ENCODE measurements around the gene HDAC4. TPM values are rescaled to one million over a fixed set of nuclear protein-coding genes. Genes with fewer than 3 reads are reported as not detected.
A peak's percentile ranks its signal among the peaks of the same experiment; 100 is the strongest.

HDAC4 gene
- polyA plus RNA-seq, 2 of the 4 experiments (the other 2 are of a cell fraction) = 8.6 to 10.4 TPM

DNA sequence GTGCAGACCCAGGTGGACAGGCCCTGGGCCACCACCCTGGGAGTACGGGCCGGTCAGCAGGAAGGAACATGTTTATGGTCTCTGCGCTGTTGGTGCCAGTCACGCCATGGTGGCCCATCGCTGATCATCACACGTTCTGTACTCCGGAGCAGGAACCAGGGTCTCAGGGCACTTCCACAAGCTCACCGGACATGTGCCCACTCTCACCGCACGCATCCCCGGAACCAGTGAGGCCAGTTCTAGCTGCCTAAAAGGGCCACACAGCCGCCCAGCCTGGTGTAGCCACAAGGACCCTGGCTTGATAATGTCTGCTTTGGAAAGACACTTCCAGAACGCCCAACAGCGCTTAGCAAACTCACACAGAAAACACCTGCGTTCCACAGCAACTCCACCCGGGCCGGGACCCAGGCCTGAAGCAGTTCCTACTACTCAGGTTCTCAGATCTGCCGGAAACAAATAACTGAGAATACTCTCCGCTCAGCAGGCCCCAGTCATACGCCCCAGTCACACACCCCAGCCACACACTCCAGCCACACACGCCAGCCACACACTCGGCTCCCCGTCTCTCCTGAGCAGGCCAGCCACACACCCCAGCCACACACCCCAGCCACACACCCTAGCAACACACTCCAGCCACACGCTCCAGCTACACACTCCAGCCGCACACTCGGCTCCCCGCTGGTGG lies 123.3 kb downstream of the HDAC4 start:
- no peak overlapping the region for H3K4me2 ChIP-seq
- H3K4me3 ChIP-seq = no peak overlapping the region
- no peak for TF ChIP-seq EHMT2 (IDR thresholded peaks at IDR 0.05; ENCODE audit: low read depth)
- no peak for TF ChIP-seq TP53 (CRISPR knock-in tag; IDR thresholded peaks at IDR 0.05)
- no peak for TF ChIP-seq SREBF2 (IDR thresholded peaks at IDR 0.05)
- no peak for TF ChIP-seq KDM5A (IDR thresholded peaks at IDR 0.05)
- no peak for TF ChIP-seq POLR2AphosphoS2 (conservative IDR thresholded peaks at IDR 0.05; ENCODE audit: low read length)
- no peak for TF ChIP-seq CTCF (IDR thresholded peaks at IDR 0.05)
- no peak for TF ChIP-seq ZC3H11A (IDR thresholded peaks at IDR 0.05)
- TF ChIP-seq, protein P1, sequence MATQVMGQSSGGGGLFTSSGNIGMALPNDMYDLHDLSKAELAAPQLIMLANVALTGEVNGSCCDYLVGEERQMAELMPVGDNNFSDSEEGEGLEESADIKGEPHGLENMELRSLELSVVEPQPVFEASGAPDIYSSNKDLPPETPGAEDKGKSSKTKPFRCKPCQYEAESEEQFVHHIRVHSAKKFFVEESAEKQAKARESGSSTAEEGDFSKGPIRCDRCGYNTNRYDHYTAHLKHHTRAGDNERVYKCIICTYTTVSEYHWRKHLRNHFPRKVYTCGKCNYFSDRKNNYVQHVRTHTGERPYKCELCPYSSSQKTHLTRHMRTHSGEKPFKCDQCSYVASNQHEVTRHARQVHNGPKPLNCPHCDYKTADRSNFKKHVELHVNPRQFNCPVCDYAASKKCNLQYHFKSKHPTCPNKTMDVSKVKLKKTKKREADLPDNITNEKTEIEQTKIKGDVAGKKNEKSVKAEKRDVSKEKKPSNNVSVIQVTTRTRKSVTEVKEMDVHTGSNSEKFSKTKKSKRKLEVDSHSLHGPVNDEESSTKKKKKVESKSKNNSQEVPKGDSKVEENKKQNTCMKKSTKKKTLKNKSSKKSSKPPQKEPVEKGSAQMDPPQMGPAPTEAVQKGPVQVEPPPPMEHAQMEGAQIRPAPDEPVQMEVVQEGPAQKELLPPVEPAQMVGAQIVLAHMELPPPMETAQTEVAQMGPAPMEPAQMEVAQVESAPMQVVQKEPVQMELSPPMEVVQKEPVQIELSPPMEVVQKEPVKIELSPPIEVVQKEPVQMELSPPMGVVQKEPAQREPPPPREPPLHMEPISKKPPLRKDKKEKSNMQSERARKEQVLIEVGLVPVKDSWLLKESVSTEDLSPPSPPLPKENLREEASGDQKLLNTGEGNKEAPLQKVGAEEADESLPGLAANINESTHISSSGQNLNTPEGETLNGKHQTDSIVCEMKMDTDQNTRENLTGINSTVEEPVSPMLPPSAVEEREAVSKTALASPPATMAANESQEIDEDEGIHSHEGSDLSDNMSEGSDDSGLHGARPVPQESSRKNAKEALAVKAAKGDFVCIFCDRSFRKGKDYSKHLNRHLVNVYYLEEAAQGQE (IDR thresholded peaks at IDR 0.05) = no peak
- no peak for TF ChIP-seq JUNB (IDR thresholded peaks at IDR 0.05)
- no peak for TF ChIP-seq NPAS2 (CRISPR knock-in tag; IDR thresholded peaks at IDR 0.05; ENCODE audit: borderline replicate concordance)
- no peak for TF ChIP-seq HES2 (IDR thresholded peaks at IDR 0.05)
- ChIA-PET CTCF (interaction anchor here (0.8 to 1.3 kb wide), 2 partner anchors 11 to 17 kb away, joined by 3 read pairs; no protein-coding TSS in a partner anchor), POLR2A (no interaction called here)
- ATAC-seq = no peak
- peak overlapping the region; percentile 97 to 99 for H3K27ac ChIP-seq
- WGBS (ENCODE audit: missing lambda C conversion rate) = 89% methylated on average over 24 of the region's 27 CpGs
- no peak for DNase-seq (ENCODE audit: low read depth in 1 of 2, low spot score in 1 of 2)
- peaks cover 77% of the 10 kb centered on the region for H3K4me1 ChIP-seq
- H3K9me3 ChIP-seq = no peaks in the 10 kb centered on the region
- FAIRE-seq = no peak

GRCh38 chr2:239276851-239277250 lies 124.0 kb downstream of the HDAC4 start:
- Histone ChIP-seq H3K4me3 (no peak overlapping the region), H3K4me2 (no peak overlapping the region), H3K4me1 (peaks cover 84% of the 10 kb centered on the region), H3K27ac (peak overlapping the region; percentile 97 to 99), H3K9me3 (no peaks in the 10 kb centered on the region)
- WGBS (ENCODE audit: missing lambda C conversion rate) = 91% methylated on average over 9 of the region's 9 CpGs
- ChIA-PET POLR2A (no interaction called here), CTCF (interaction anchor here (0.8 to 1.3 kb wide), 2 partner anchors 18 to 21 kb away, joined by 3 to 4 read pairs; no protein-coding TSS in a partner anchor)
- FAIRE-seq (no peak), DNase-seq (ENCODE audit: low read depth in 1 of 2, low spot score in 1 of 2) (no peak), ATAC-seq (no peak)
- TF ChIP-seq HOXB5 (CRISPR knock-in tag; IDR thresholded peaks at IDR 0.05) = no peak
- TF ChIP-seq, protein P2, sequence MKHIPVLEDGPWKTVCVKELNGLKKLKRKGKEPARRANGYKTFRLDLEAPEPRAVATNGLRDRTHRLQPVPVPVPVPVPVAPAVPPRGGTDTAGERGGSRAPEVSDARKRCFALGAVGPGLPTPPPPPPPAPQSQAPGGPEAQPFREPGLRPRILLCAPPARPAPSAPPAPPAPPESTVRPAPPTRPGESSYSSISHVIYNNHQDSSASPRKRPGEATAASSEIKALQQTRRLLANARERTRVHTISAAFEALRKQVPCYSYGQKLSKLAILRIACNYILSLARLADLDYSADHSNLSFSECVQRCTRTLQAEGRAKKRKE (CRISPR knock-in tag; IDR thresholded peaks at IDR 0.05; ENCODE audit: low read depth) = no peak
- no peak for TF ChIP-seq HOXB13 (CRISPR knock-in tag; IDR thresholded peaks at IDR 0.05; ENCODE audit: low read depth)
- TF ChIP-seq, protein P3, sequence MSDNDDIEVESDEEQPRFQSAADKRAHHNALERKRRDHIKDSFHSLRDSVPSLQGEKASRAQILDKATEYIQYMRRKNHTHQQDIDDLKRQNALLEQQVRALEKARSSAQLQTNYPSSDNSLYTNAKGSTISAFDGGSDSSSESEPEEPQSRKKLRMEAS (IDR thresholded peaks at IDR 0.05) = no peak
- TF ChIP-seq HOXA7 (CRISPR knock-in tag; IDR thresholded peaks at IDR 0.05) = no peak
- no peak for TF ChIP-seq TFCP2L1 (CRISPR knock-in tag; IDR thresholded peaks at IDR 0.05)
- TF ChIP-seq FOXS1 (CRISPR knock-in tag; IDR thresholded peaks at IDR 0.05) = no peak
- no peak for TF ChIP-seq ESRRA (IDR thresholded peaks at IDR 0.05; ENCODE audit: borderline replicate concordance, low read length)
- TF ChIP-seq E2F6 (IDR thresholded peaks at IDR 0.05; ENCODE audit: borderline replicate concordance, low read depth) = no peak
- no peak for TF ChIP-seq FOSL2 (IDR thresholded peaks at IDR 0.05)
- no peak for TF ChIP-seq FOSL2 (CRISPR knock-in tag; IDR thresholded peaks at IDR 0.05)
- TF ChIP-seq ELK1 (IDR thresholded peaks at IDR 0.05; ENCODE audit: low read depth, low read length) = no peak
- no peak for TF ChIP-seq POLR2AphosphoS2 (conservative IDR thresholded peaks at IDR 0.05; ENCODE audit: low read length)
- no peak for TF ChIP-seq FOSB (CRISPR knock-in tag; IDR thresholded peaks at IDR 0.05)

Measured in A549 (cell line).